Measurements from ENCODE around the gene GNB1. TPM values are rescaled to one million over a fixed set of nuclear protein-coding genes. Genes with fewer than 3 reads are reported as not detected.
"Not testable (repeated sequence)": the region's sequence is repeated elsewhere in the genome, so short reads cannot be mapped to it uniquely, and the experiment has no call there.

The GNB1 gene
- total RNA-seq = 52.5 and 61.7 TPM in 2 replicates
- polyA plus RNA-seq (2012) = 424 TPM

- DNase-seq (ENCODE audit: low read depth) = peak; percentile 90
Observed at GRCh38 chr1:1890506-1891348, at the start of gene GNB1. Gene GNB1 (minus strand): TSS chr1:1891087. CDS start chr1:1825453, 65,634 bp downstream.

DNA sequence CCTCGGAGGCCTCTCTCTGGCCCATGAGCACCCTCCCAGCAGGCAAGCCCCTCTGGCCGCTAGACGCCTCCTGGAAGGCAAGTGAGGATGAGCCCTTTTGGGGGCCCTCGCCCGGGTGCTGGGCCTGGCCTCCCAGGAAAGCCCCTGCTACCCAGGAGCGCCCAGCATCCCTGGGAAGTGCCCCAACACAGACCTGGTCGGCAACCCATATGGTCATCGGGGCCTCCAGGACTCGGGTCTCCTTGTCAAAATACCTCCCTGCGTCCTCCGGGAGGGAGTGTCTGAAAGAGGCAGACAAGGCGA, 49.2 kb upstream of the GNB1 start:
- DNase-seq (ENCODE audit: low read depth) = no peak

DNA sequence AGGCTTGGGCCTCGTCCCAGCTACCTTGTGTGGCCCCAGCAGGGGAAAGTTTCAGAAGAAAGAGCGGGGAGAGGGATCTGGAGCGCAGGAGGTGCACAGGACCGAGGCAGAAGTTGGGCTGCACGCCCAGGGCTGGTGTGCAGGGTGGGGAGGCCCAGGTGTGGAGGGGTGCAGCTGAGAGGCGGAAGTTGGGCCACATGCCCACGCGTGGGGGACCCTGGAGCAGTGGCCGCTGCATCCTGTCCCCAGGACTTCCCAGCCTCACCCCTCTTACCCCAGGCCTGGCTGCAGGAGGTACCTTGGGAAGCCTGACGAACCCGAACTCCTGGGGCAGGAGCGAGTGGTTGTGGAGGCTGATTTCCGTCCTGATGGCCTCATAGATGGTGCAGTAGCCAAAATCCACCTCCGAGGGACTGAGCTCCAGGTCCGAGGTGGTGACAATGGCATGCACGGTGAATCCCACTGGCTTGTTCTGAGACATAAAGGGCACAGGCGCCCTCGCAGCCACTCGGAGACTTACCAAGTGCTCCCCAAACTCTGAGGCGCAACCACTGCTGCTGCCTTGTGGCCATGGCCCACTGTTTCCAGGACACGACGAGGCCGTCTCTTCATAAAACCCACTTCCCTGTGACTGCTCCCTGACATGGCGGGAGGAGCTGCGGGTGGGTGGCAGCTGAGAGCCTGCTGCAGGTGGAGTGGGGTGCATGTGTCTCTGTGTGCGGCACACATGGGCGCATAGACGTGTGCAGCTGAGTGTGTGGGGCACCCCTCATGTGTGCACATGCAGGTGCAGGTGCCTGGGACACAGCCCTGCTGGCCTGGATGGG, 48.6 kb upstream of the GNB1 start:
- no peak for DNase-seq (ENCODE audit: low read depth)

GRCh38 chr1:1938613-1939295, 47.9 kb upstream of the GNB1 start:
- no peak for DNase-seq (ENCODE audit: low read depth)

- DNase-seq (ENCODE audit: low read depth) = no peak
Observed at GRCh38 chr1:1938276-1938573, 47.3 kb upstream of the GNB1 start.

DNA sequence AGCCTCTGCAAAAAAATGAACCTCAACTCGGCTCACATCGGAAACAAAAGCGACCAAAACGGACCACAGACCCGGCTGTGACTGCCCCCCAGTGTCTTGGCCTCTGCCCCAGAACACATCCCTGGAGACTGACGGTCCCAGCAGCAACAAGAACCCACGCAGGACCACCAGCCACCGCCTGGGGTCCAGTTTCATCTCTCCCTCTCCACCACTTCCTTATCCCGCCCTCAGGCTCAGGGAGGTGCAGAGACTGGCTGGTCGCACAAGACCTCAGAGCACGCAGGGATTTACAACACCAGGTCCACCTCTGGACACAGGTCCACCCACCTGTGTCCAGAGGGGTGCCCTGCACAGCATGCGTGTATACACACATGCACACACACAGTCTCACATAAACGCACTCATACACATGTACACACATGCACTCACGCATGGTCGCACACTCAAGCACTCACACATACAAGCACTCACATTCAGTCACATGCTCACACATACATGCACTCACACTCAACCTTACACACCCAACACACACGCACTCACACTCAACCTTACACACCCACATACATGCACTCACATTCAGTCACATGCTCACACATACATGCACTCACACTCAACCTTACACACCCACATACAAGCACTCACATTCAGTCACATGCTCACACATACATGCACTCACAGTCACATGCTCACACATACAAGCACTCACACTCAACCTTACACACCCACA, 46.8 kb upstream of the GNB1 start:
- no peak for DNase-seq (ENCODE audit: low read depth)

GRCh38 chr1:1937061-1937460, 46.2 kb upstream of the GNB1 start:
- no peak for DNase-seq (ENCODE audit: low read depth)

DNA sequence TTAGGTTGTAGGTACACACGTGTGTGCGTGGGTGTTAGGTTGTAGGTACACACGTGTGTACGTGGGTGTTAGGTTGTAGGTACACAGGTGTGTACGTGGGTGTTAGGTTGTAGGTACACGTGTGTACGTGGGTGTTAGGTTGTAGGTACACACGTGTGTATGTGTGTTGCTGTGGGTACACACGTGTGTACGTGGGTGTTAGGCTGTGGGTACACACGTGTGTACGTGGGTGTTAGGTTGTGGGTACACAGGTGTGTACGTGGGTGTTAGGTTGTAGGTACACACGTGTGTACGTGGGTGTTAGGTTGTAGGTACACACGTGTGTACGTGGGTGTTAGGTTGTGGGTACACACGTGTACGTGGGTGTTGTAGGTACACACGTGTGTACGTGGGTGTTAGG, 44.0 kb upstream of the GNB1 start:
- not testable (repeated sequence) for DNase-seq (ENCODE audit: low read depth)

- DNase-seq (ENCODE audit: low read depth) = no peak
Observed at GRCh38 chr1:1929639-1930545, 39.0 kb upstream of the GNB1 start.

- DNase-seq (ENCODE audit: low read depth) = no peak
Observed at GRCh38 chr1:1929102-1929638, 38.3 kb upstream of the GNB1 start.

DNA sequence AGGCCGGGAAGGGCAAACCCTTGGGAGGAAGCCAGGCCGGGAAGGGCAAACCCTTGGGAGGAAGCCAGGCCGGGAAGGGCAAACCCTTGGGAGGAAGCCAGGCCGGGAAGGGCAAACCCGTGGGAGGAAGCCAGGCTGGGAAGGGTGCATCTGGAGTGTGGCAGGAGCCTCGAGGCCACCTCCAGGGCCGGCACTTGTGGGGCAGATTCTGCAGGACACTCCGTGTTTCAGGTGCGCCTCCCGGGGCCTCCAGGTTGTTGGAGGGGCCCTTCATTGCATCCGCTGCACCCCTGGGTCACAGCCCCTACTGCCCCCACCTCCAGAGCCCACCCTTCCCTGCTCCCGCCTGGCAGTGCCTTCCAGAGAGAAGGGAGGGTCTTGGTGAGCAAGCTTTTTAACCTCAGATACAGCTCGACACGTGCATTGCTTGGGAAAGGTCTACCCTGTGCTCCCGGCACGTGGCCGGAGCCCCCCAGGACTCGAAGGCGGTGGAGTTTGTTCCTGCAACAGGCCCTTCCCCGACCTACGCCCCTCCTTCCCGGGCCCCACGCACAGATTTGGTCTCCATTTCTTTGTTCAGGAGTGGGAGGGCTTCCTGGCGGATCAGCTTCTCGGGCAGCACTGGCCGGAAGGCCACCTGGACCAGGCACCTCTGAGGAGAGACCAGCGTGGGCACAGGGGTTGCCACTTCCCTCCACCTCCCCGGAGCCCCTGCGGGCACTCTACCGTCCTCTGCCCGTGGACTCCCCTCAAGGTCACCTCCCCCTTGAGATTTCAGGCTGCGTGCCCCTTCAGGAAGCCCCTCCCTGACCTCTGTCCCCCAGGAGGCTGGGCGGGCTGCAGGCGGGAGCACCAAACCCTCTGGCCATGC, 37.6 kb upstream of the GNB1 start:
- no peak for DNase-seq (ENCODE audit: low read depth)

DNA sequence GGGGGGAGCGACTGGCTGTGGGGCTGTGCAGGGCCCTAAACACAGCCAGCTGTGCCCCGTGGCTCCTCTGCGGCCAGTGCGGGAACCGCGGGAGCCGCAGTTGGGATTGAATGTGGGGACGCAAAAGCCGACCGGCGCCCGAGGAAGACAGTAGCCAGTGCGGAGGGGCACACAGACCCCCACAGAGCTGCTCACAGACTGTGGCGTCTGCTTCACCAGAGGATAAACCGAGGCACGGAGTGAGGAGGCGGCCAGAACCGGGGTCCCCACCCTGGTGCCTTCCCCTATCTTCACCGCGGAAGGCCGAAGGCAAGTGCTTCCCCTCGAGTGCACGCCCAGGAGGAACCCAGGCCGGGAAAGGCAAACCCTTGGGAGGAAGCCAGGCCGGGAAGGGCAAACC, 36.9 kb upstream of the GNB1 start:
- peak; percentile 23 for DNase-seq (ENCODE audit: low read depth)

- no peak for DNase-seq (ENCODE audit: low read depth)
Observed at GRCh38 chr1:1926886-1927660, 36.2 kb upstream of the GNB1 start.

DNA sequence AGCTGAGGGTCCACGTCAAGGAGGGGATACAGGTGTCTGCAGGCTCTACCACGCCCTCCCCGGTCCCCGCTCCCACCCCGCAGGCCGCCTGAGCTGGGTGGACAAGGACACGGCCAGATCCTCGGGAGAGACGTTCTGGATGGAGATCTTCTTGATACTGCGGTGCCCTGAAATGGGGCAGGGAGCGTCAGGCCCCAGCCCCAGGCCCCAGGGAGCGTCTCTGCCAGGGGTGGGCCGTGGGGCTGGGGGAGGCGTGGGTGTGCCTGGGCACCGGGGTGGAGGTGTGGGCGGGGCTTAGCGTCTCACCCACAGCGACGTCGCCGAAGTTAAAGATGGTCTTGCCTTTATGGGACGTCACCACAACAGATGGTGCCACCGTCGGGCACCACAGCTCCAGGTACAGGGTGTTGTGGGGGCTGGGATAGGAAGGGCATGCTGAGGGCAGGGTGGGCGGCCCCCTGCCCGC, 35.5 kb upstream of the GNB1 start:
- no peak for DNase-seq (ENCODE audit: low read depth)

- no peak for DNase-seq (ENCODE audit: low read depth)
Observed at GRCh38 chr1:1925437-1926345, 34.8 kb upstream of the GNB1 start.

GRCh38 chr1:1924849-1925248, 34.0 kb upstream of the GNB1 start:
- no peak for DNase-seq (ENCODE audit: low read depth)

DNA sequence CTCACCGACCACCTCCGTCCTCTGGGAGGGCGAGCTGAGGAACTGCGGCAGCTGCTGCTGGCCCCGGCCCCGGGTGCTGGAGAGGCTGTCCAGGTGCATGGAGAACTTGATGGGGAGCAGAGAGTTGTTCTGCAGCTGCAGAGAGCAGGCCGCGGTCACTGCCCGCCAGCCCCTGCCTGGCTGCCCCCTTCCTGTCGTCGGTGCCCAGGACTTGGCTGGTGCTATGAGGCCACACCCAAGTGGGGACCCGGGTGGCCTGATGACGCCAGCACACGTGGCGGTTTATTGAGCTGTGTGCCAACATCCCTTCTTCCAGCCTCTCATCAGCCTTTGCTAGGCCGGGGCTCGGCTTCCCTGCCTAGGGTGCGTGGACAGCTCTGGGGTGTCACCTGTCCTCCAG, 33.5 kb upstream of the GNB1 start:
- DNase-seq (ENCODE audit: low read depth) = no peak

All from myocyte (in vitro differentiated cells).